Measurements from ENCODE around the gene GNG3. TPM values are rescaled to one million over a fixed set of nuclear protein-coding genes. Genes with fewer than 3 reads are reported as not detected.

GNG3 gene
- total RNA-seq, 6 experiments from 2014 or later = not detected

- DNase-seq (peak in 1 of 3 donors; percentile 28), ATAC-seq (no peak)
- TF ChIP-seq CTCF (IDR thresholded peaks at IDR 0.05) (no peak), POLR2A (IDR thresholded peaks at IDR 0.05) (no peak)
- Histone ChIP-seq H3K27ac (peak overlapping the region in 1 of 3 donors; percentile 10), H3K27me3 (no peaks in the 10 kb centered on the region), H3K4me1 (peaks cover 0 to 24% (median 13%) of the 10 kb centered on the region in 4 donors), H3K36me3 (peaks cover 0 to 13% (median 0%) of the 10 kb centered on the region in 4 donors), H3K4me3 (peak overlapping the region; percentile 59 to 70 (median 69)), H3K9me3 (no peaks in the 10 kb centered on the region)
- intact Hi-C loops (cut with DNase I) = no loop called here
- 38% methylated on average over 4 of the region's 7 CpGs for WGBS (ENCODE audit: insufficient coverage, low coverage, low lambda C conversion rate, missing lambda C conversion rate)
These were observed 2.1 kb upstream of the GNG3 start for GRCh38 chr11:62705413-62705812.

GRCh38 chr11:62705880-62706849 lies 1.3 kb upstream of the GNG3 start:
- WGBS (ENCODE audit: insufficient coverage, low coverage, low lambda C conversion rate, missing lambda C conversion rate) = 6% methylated on average over 36 of the region's 73 CpGs
- Histone ChIP-seq H3K36me3 (peaks cover 0 to 17% (median 3%) of the 10 kb centered on the region in 4 donors), H3K27me3 (no peaks in the 10 kb centered on the region), H3K27ac (peak overlapping the region in 2 of 3 donors; percentile 63 to 68), H3K4me3 (peak overlapping the region; percentile 59 to 70 (median 69)), H3K4me1 (peaks cover 0 to 30% (median 14%) of the 10 kb centered on the region in 4 donors), H3K9me3 (no peaks in the 10 kb centered on the region)
- peak; percentile 41 for TF ChIP-seq POLR2A (IDR thresholded peaks at IDR 0.05)
- no peak for TF ChIP-seq CTCF (IDR thresholded peaks at IDR 0.05)
- intact Hi-C loops (cut with DNase I) = no loop called here
- peak; percentile 97 for DNase-seq
- peak; percentile 84 to 91 (median 86) for ATAC-seq

- ATAC-seq = no peak
- Histone ChIP-seq H3K4me1 (peaks cover 0 to 35% (median 16%) of the 10 kb centered on the region in 4 donors), H3K36me3 (peaks cover 0 to 17% (median 3%) of the 10 kb centered on the region in 4 donors), H3K27ac (peak overlapping the region in 2 of 3 donors; percentile 63 to 68), H3K9me3 (no peaks in the 10 kb centered on the region), H3K27me3 (no peaks in the 10 kb centered on the region), H3K4me3 (peak overlapping the region in 2 of 3 donors; percentile 59 to 70)
- WGBS (ENCODE audit: insufficient coverage, low coverage, low lambda C conversion rate, missing lambda C conversion rate) = 67% methylated on average over 5 of the region's 8 CpGs
- DNase-seq = no peak
- TF ChIP-seq CTCF (IDR thresholded peaks at IDR 0.05) (no peak), POLR2A (IDR thresholded peaks at IDR 0.05) (no peak)
- intact Hi-C loops (cut with DNase I) = no loop called here
These were observed 627 bp upstream of the GNG3 start for GRCh38 chr11:62706850-62707247.

GRCh38 chr11:62708392-62708791 lies 916 bp downstream of the GNG3 start:
- no peak for DNase-seq
- Histone ChIP-seq H3K36me3 (peaks cover 0 to 22% (median 3%) of the 10 kb centered on the region in 4 donors), H3K27ac (peak overlapping the region in 1 of 3 donors; percentile 96), H3K4me3 (peak overlapping the region in 1 of 3 donors; percentile 63), H3K4me1 (peaks cover 0 to 50% (median 23%) of the 10 kb centered on the region in 4 donors), H3K27me3 (no peaks in the 10 kb centered on the region), H3K9me3 (no peaks in the 10 kb centered on the region)
- 70% methylated on average over 2 of the region's 5 CpGs for WGBS (ENCODE audit: insufficient coverage, low coverage, low lambda C conversion rate, missing lambda C conversion rate)
- no peak for ATAC-seq
- TF ChIP-seq CTCF (IDR thresholded peaks at IDR 0.05) (no peak), POLR2A (IDR thresholded peaks at IDR 0.05) (no peak)
- intact Hi-C loops (cut with DNase I) = no loop called here
